ENCODE data around the gene ZNF771.

GRCh38 chr16:30361180-30361579 is 46.2 kb upstream of the ZNF771 start:
- TF ChIP-seq, protein P1, sequence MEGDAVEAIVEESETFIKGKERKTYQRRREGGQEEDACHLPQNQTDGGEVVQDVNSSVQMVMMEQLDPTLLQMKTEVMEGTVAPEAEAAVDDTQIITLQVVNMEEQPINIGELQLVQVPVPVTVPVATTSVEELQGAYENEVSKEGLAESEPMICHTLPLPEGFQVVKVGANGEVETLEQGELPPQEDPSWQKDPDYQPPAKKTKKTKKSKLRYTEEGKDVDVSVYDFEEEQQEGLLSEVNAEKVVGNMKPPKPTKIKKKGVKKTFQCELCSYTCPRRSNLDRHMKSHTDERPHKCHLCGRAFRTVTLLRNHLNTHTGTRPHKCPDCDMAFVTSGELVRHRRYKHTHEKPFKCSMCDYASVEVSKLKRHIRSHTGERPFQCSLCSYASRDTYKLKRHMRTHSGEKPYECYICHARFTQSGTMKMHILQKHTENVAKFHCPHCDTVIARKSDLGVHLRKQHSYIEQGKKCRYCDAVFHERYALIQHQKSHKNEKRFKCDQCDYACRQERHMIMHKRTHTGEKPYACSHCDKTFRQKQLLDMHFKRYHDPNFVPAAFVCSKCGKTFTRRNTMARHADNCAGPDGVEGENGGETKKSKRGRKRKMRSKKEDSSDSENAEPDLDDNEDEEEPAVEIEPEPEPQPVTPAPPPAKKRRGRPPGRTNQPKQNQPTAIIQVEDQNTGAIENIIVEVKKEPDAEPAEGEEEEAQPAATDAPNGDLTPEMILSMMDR (IDR thresholded peaks at IDR 0.05), result no peak
- no peak for TF ChIP-seq POLR2A (IDR thresholded peaks at IDR 0.05)

Measured in Peyer's patch (tissue), 4 donors.